Caco-2 (cell line): ENCODE data around the gene AADAC. TPM values are rescaled to one million over a fixed set of nuclear protein-coding genes. Genes with fewer than 3 reads are reported as not detected.

Source experiments
- BruUV-seq: library from RNA; stranded (reverse); fragments of 400-500 nt; replicated peaks from 2 replicates; lab custom pipeline; 2021; lab: Mats Ljungman, UMichigan
- CTCF ChIA-PET: fragments of 300-600 bp; sonication (Branson Sonifier 250); formaldehyde crosslinking; loops from one replicate; lab custom pipeline; 2022; ENCODE audit warnings: antibody characterized with exemption; lab: Charles Lee
- POLR2A ChIA-PET: fragments of 300-600 bp; sonication (Branson Sonifier 250); formaldehyde crosslinking; loops from one replicate; lab custom pipeline; 2022; ENCODE audit warnings: antibody characterized with exemption; lab: Charles Lee
- DNase-seq, 2 experiments: peaks; one replicate each; pipeline versions ENCODE4 v3.0.0 to v3.0.0-alpha.2; 2020 to 2022
- H3K27me3 ChIP-seq: replicated peaks from 2 replicates; pipeline ENCODE4 v1.6.0; 2011; ENCODE audit warnings: low read length; ENCODE audit not compliant: control insufficient read depth, insufficient read depth
- H3K36me3 ChIP-seq: 2 replicates; pipeline ENCODE4 v1.5.1; 2011; ENCODE audit warnings: low read length; ENCODE audit not compliant: control insufficient read depth, insufficient read depth
- H3K4me1 ChIP-seq: fragments of 250-450 bp; sonication (Bioruptor Pico); 2 replicates; pipeline ENCODE4 v1.5.1; 2020; ENCODE audit warnings: mild to moderate bottlenecking
- H3K4me3 ChIP-seq: 2 replicates; pipeline ENCODE4 v1.5.1; 2011; ENCODE audit warnings: low read depth, mild to moderate bottlenecking, control low read depth, low read length
- H3K9me3 ChIP-seq: fragments of 250-450 bp; sonication (Bioruptor Pico); 2 replicates; pipeline ENCODE4 v1.5.1; 2020; ENCODE audit warnings: mild to moderate bottlenecking, moderate library complexity
- H3K27ac Mint-ChIP-seq: one replicate; pipeline ENCODE4 v1.8.0; 2022; ENCODE audit warnings: mixed read lengths; ENCODE audit not compliant: unreplicated experiment
- H3K27me3 Mint-ChIP-seq: one replicate; pipeline ENCODE4 v1.8.0; 2022; ENCODE audit warnings: mixed read lengths; ENCODE audit not compliant: insufficient read depth, unreplicated experiment
- H3K36me3 Mint-ChIP-seq: one replicate; pipeline ENCODE4 v1.8.0; 2022; ENCODE audit warnings: mild to moderate bottlenecking, mixed read lengths; ENCODE audit not compliant: insufficient read depth, unreplicated experiment
- H3K4me1 Mint-ChIP-seq: one replicate; pipeline ENCODE4 v1.8.0; 2022; ENCODE audit warnings: low read depth, mixed read lengths; ENCODE audit not compliant: unreplicated experiment
- H3K4me3 Mint-ChIP-seq: one replicate; pipeline ENCODE4 v1.8.0; 2022; ENCODE audit warnings: mild to moderate bottlenecking, moderate library complexity, mixed read lengths; ENCODE audit not compliant: unreplicated experiment
- H3K9me3 Mint-ChIP-seq: one replicate; pipeline ENCODE4 v1.8.0; 2022; ENCODE audit warnings: mixed read lengths; ENCODE audit not compliant: unreplicated experiment
- intact Hi-C: fragments of 100-400 bp; cut with micrococcal nuclease; formaldehyde crosslinking; loops from one replicate; pipeline ENCODE4 v1.10.0; 2022; ENCODE audit not compliant: unreplicated experiment
- total RNA-seq: library from RNA; stranded (reverse); gene quantifications from 2 replicates; pipeline ENCODE4 v1.2.3, GENCODE V29; 2022
- TF ChIP-seq, protein P1 (sequence below), 2 experiments: fragments of 200-600 bp in 1 of 2; IDR thresholded peaks; 1 replicate in 1 of 2; 2 replicates in 1 of 2; pipeline versions ENCODE4 v1.5.1 to v1.8.0; 2011 to 2022; ENCODE audit warnings: antibody characterized with exemption in 1 of 2, control low read depth in 1 of 2, inconsistent platforms in 1 of 2, low read depth in 1 of 2, low read length in 1 of 2, mild to moderate bottlenecking in 1 of 2, moderate library complexity in 1 of 2; ENCODE audit not compliant: insufficient read depth in 1 of 2, severe bottlenecking in 1 of 2, unreplicated experiment in 1 of 2

Gene AADAC
- total RNA-seq, 1 experiment from 2014 or later, result 0.57 TPM

DNA sequence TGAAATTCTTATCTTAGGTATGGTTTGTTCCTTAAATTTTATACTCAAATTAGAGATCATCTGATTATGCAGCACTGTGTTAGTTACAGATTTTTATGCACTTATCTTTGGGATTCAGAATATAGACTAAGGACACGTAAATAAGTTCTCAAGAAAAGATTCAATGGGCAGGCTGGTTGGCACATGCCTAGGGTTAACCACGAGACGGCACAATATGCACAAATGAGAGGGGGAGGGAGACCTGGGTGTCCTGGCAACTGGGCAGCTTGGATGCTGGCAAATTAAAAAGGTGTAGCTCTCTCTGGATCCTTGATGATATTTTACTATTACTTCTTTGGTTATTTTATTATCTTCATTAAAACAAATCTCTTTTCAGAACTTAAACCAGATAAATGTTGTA, 672 bp downstream of the AADAC start:
- BruUV-seq, result no TSS peak
- intact Hi-C loops, result no loop called here
- H3K4me3 ChIP-seq, result no peak overlapping the region
- no peak for DNase-seq
- Mint-ChIP-seq H3K27ac (no peak overlapping the region), H3K36me3 (no peaks in the 10 kb centered on the region), H3K4me3 (no peak overlapping the region), H3K27me3 (no peaks in the 10 kb centered on the region), H3K9me3 (no peaks in the 10 kb centered on the region), H3K4me1 (peaks cover 28% of the 10 kb centered on the region)
- TF ChIP-seq, protein P1, sequence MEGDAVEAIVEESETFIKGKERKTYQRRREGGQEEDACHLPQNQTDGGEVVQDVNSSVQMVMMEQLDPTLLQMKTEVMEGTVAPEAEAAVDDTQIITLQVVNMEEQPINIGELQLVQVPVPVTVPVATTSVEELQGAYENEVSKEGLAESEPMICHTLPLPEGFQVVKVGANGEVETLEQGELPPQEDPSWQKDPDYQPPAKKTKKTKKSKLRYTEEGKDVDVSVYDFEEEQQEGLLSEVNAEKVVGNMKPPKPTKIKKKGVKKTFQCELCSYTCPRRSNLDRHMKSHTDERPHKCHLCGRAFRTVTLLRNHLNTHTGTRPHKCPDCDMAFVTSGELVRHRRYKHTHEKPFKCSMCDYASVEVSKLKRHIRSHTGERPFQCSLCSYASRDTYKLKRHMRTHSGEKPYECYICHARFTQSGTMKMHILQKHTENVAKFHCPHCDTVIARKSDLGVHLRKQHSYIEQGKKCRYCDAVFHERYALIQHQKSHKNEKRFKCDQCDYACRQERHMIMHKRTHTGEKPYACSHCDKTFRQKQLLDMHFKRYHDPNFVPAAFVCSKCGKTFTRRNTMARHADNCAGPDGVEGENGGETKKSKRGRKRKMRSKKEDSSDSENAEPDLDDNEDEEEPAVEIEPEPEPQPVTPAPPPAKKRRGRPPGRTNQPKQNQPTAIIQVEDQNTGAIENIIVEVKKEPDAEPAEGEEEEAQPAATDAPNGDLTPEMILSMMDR (IDR thresholded peaks at IDR 0.05; ENCODE audit: insufficient read depth in 1 of 2, low read depth in 1 of 2, low read length in 1 of 2, severe bottlenecking in 1 of 2, unreplicated experiment in 1 of 2), result no peak
- H3K36me3 ChIP-seq, result no peaks in the 10 kb centered on the region
- no peaks in the 10 kb centered on the region for H3K9me3 ChIP-seq
- POLR2A ChIA-PET, result no interaction called here
- no peaks in the 10 kb centered on the region for H3K27me3 ChIP-seq
- H3K4me1 ChIP-seq, result peaks cover 50% of the 10 kb centered on the region
- CTCF ChIA-PET, result no interaction called here

DNA sequence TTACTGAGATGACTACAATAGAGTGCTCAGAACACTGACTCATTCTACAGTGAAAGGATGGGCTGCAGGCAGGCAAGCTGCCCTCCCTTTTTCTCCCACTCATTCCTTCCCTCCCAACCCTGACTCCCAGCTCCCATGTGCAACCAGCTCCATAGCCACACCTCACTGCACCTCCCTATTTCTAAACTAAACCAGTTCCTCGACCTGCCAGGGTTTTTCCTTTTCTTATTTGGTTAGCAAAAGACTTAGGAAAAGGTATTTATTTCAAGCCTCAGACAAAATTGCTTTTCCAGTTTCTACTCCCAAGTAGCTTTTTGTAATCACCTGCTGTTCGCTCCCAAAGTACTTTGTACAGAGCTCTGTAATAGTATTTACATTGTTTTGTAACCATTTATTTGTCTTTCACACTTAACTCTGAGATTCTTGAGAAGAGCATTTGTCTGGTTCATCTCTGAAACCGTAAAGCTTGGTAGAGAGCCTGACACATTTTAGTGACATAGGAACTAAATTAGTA, 2.2 kb downstream of the AADAC start:
- H3K4me3 Mint-ChIP-seq, result peak overlapping the region; percentile 65
- CTCF ChIA-PET, result interaction anchor here (0.7 to 1.5 kb wide), 2 partner anchors 26 to 377 kb away, joined by 3 to 4 read pairs; no protein-coding TSS in a partner anchor
- TF ChIP-seq, protein P1 (IDR thresholded peaks at IDR 0.05; ENCODE audit: insufficient read depth in 1 of 2, low read depth in 1 of 2, low read length in 1 of 2, severe bottlenecking in 1 of 2, unreplicated experiment in 1 of 2), result no peak
- peak; percentile 74 to 82 for DNase-seq
- no peaks in the 10 kb centered on the region for H3K27me3 Mint-ChIP-seq
- intact Hi-C loops, result loop anchor here (1.0 kb wide), 3 partner anchors 21 to 46 kb away; no protein-coding TSS in a partner anchor
- H3K4me1 Mint-ChIP-seq, result peaks cover 35% of the 10 kb centered on the region
- peak overlapping the region; percentile 80 for H3K27ac Mint-ChIP-seq
- no peaks in the 10 kb centered on the region for H3K36me3 Mint-ChIP-seq
- peaks cover 55% of the 10 kb centered on the region for H3K4me1 ChIP-seq
- POLR2A ChIA-PET, result interaction anchor here (0.9 kb wide), 1 partner anchor 46 kb away, joined by 5 read pairs; no protein-coding TSS in a partner anchor
- H3K9me3 ChIP-seq, result no peaks in the 10 kb centered on the region
- no TSS peak for BruUV-seq
- H3K36me3 ChIP-seq, result no peaks in the 10 kb centered on the region
- no peaks in the 10 kb centered on the region for H3K9me3 Mint-ChIP-seq
- H3K27me3 ChIP-seq, result no peaks in the 10 kb centered on the region
- H3K4me3 ChIP-seq, result no peak overlapping the region

DNA sequence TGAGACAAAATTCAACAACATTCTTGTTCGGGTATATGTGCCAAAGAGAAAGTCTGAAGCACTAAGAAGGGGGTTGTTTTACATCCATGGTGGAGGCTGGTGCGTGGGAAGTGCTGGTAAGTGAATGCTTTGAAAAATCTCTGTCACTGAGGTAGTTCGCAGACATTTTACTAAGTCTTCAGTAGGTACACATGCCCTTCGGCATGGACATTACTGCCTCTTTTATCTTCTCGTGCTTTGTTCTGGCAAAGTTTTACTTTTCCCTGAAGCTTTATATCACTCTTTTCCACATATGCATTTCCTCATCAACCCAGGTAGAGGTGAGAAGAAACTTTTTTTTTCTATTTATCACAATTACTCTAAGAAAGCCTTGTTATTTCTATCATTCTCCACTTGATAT, 3.6 kb downstream of the AADAC start:
- BruUV-seq, result no TSS peak
- peaks cover 35% of the 10 kb centered on the region for H3K4me1 Mint-ChIP-seq
- Histone ChIP-seq H3K27me3 (no peaks in the 10 kb centered on the region), H3K4me3 (no peak overlapping the region), H3K4me1 (peaks cover 55% of the 10 kb centered on the region), H3K36me3 (no peaks in the 10 kb centered on the region), H3K9me3 (no peaks in the 10 kb centered on the region)
- H3K27ac Mint-ChIP-seq, result peak overlapping the region; percentile 10
- H3K27me3 Mint-ChIP-seq, result no peaks in the 10 kb centered on the region
- DNase-seq, result no peak
- ChIA-PET CTCF (no interaction called here), POLR2A (no interaction called here)
- no peak overlapping the region for H3K4me3 Mint-ChIP-seq
- no peaks in the 10 kb centered on the region for H3K36me3 Mint-ChIP-seq
- intact Hi-C loops, result no loop called here
- H3K9me3 Mint-ChIP-seq, result no peaks in the 10 kb centered on the region
- TF ChIP-seq, protein P1 (IDR thresholded peaks at IDR 0.05; ENCODE audit: insufficient read depth in 1 of 2, low read depth in 1 of 2, low read length in 1 of 2, severe bottlenecking in 1 of 2, unreplicated experiment in 1 of 2), result no peak
